NB4 (cell line): ENCODE data around the gene APOBEC3B.

Experiments
- MYC ChIP-seq: IDR thresholded peaks from 2 replicates; pipeline ENCODE4 v1.6.1; 2011; ENCODE audit warnings: low read depth, low read length
- POLR2A ChIP-seq: IDR thresholded peaks from 2 replicates; pipeline ENCODE4 v1.6.1; 2011; ENCODE audit warnings: mild to moderate bottlenecking; ENCODE audit not compliant: insufficient read length; ENCODE audit errors: extremely low read depth
- TF ChIP-seq, protein P1 (sequence below): IDR thresholded peaks from one replicate; pipeline ENCODE4 v1.5.1; 2012; ENCODE audit warnings: low read depth, low read length
- TF ChIP-seq, protein P2 (sequence below): IDR thresholded peaks from 2 replicates; pipeline ENCODE4 v1.6.1; 2011; ENCODE audit warnings: low read depth, low read length

DNA sequence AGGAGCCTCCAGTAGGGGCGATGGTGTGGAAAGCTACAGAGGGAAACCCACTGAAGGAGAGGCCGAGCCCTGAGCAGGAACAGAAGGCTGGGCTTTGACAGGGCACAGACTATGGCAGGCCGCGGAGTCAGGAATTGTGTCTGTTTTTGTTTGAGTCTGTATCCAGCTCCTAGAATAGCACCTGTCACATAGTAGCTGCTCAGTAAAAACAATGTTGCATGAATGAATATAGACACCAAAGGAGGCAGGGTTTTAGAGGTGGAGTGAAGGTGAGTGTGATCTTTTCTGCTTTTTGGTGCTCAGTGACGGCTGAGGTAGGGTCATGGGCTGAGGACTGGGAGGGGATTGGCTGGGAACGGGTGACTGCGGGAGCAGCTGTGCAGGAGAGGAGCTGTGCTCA is 43.2 kb upstream of the APOBEC3B start:
- TF ChIP-seq, protein P1, sequence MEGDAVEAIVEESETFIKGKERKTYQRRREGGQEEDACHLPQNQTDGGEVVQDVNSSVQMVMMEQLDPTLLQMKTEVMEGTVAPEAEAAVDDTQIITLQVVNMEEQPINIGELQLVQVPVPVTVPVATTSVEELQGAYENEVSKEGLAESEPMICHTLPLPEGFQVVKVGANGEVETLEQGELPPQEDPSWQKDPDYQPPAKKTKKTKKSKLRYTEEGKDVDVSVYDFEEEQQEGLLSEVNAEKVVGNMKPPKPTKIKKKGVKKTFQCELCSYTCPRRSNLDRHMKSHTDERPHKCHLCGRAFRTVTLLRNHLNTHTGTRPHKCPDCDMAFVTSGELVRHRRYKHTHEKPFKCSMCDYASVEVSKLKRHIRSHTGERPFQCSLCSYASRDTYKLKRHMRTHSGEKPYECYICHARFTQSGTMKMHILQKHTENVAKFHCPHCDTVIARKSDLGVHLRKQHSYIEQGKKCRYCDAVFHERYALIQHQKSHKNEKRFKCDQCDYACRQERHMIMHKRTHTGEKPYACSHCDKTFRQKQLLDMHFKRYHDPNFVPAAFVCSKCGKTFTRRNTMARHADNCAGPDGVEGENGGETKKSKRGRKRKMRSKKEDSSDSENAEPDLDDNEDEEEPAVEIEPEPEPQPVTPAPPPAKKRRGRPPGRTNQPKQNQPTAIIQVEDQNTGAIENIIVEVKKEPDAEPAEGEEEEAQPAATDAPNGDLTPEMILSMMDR, result no peak
- TF ChIP-seq, protein P2, sequence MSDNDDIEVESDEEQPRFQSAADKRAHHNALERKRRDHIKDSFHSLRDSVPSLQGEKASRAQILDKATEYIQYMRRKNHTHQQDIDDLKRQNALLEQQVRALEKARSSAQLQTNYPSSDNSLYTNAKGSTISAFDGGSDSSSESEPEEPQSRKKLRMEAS, result no peak
- TF ChIP-seq MYC (no peak), POLR2A (no peak)
